ENCODE data around the gene IFIH1. TPM values are rescaled to one million over a fixed set of nuclear protein-coding genes. Genes with fewer than 3 reads are reported as not detected.

The IFIH1 gene
- 4.4 TPM for polyA plus RNA-seq (2012; ENCODE audit: insufficient read depth, insufficient read length)

- peak; percentile 80 for DNase-seq (ENCODE audit: low read depth, low spot score)
- H3K4me3 ChIP-seq (ENCODE audit: low read length), result peak within 1 kb of the TSS; percentile 73
These were observed at the start of gene IFIH1 for GRCh38 chr2:162318328-162319180. TSS of gene IFIH1 (minus strand) at chr2:162318684. CDS start at chr2:162318307, 377 bp downstream.

GRCh38 chr2:162365392-162365791, 46.9 kb upstream of the IFIH1 start:
- H3K4me3 ChIP-seq (ENCODE audit: low read length), result no peak overlapping the region
- no peak for DNase-seq (ENCODE audit: low read depth, low spot score)

- H3K4me3 ChIP-seq (ENCODE audit: low read length), result peak overlapping the region; percentile 56
- DNase-seq (ENCODE audit: low read depth, low spot score), result no peak
These were observed 26.1 kb upstream of the IFIH1 start for GRCh38 chr2:162344617-162344950.

GRCh38 chr2:162343824-162344616, 25.5 kb upstream of the IFIH1 start, which contains the start of gene GCA:
TSS of gene GCA (plus strand) at chr2:162344132. CDS start at chr2:162344249, 117 bp downstream.
- peak; percentile 83 for DNase-seq (ENCODE audit: low read depth, low spot score)

GRCh38 chr2:162343492-162343823, 25.0 kb upstream of the IFIH1 start:
- H3K4me3 ChIP-seq (ENCODE audit: low read length), result peak overlapping the region; percentile 56
- no peak for DNase-seq (ENCODE audit: low read depth, low spot score)

More at GRCh38 chr2:162343824-162344616, 25.5 kb upstream of the IFIH1 start, which contains the start of gene GCA:
- H3K4me3 ChIP-seq (ENCODE audit: low read length), result peak within 1 kb of the TSS; percentile 56

GRCh38 chr2:162342841-162343240, 24.4 kb upstream of the IFIH1 start:
- DNase-seq (ENCODE audit: low read depth, low spot score), result no peak
- no peak overlapping the region for H3K4me3 ChIP-seq (ENCODE audit: low read length)

- no peak overlapping the region for H3K4me3 ChIP-seq (ENCODE audit: low read length)
- no peak for DNase-seq (ENCODE audit: low read depth, low spot score)
These were observed 23.8 kb upstream of the IFIH1 start for GRCh38 chr2:162342321-162342720.

- no peak for DNase-seq (ENCODE audit: low read depth, low spot score)
- H3K4me3 ChIP-seq (ENCODE audit: low read length), result no peak overlapping the region
These were observed 22.3 kb upstream of the IFIH1 start for GRCh38 chr2:162340822-162341221.

GRCh38 chr2:162337868-162338267, 19.4 kb upstream of the IFIH1 start:
- no peak overlapping the region for H3K4me3 ChIP-seq (ENCODE audit: low read length)
- DNase-seq (ENCODE audit: low read depth, low spot score), result no peak

GRCh38 chr2:162333968-162334367, 15.5 kb upstream of the IFIH1 start:
- no peak overlapping the region for H3K4me3 ChIP-seq (ENCODE audit: low read length)
- no peak for DNase-seq (ENCODE audit: low read depth, low spot score)

GRCh38 chr2:162330881-162331280, 12.4 kb upstream of the IFIH1 start:
- no peak for DNase-seq (ENCODE audit: low read depth, low spot score)
- H3K4me3 ChIP-seq (ENCODE audit: low read length), result no peak overlapping the region

GRCh38 chr2:162328424-162329157, 10.1 kb upstream of the IFIH1 start:
- DNase-seq (ENCODE audit: low read depth, low spot score), result no peak
- H3K4me3 ChIP-seq (ENCODE audit: low read length), result no peak overlapping the region

- DNase-seq (ENCODE audit: low read depth, low spot score), result no peak
- H3K4me3 ChIP-seq (ENCODE audit: low read length), result no peak overlapping the region
These were observed 9.3 kb upstream of the IFIH1 start for GRCh38 chr2:162327806-162328205.

GRCh38 chr2:162327134-162327769, 8.8 kb upstream of the IFIH1 start:
- no peak overlapping the region for H3K4me3 ChIP-seq (ENCODE audit: low read length)
- DNase-seq (ENCODE audit: low read depth, low spot score), result no peak

- H3K4me3 ChIP-seq (ENCODE audit: low read length), result no peak overlapping the region
These were observed 6.5 kb upstream of the IFIH1 start for GRCh38 chr2:162324953-162325352.

GRCh38 chr2:162320864-162321517, 2.5 kb upstream of the IFIH1 start:
- no peak overlapping the region for H3K4me3 ChIP-seq (ENCODE audit: low read length)
- DNase-seq (ENCODE audit: low read depth, low spot score), result no peak

More at GRCh38 chr2:162324953-162325352, 6.5 kb upstream of the IFIH1 start:
- no peak for DNase-seq (ENCODE audit: low read depth, low spot score)

GRCh38 chr2:162317861-162318327, 590 bp downstream of the IFIH1 start:
- H3K4me3 ChIP-seq (ENCODE audit: low read length), result peak overlapping the region; percentile 73

GRCh38 chr2:162317058-162317742, 1.3 kb downstream of the IFIH1 start:
- peak overlapping the region; percentile 73; the same call in 1 of the 2 replicates for H3K4me3 ChIP-seq (ENCODE audit: low read length)
- no peak for DNase-seq (ENCODE audit: low read depth, low spot score)

More at GRCh38 chr2:162317861-162318327, 590 bp downstream of the IFIH1 start:
- DNase-seq (ENCODE audit: low read depth, low spot score), result no peak
